H1 (cell line): ENCODE data around the gene EMC1. TPM values are rescaled to one million over a fixed set of nuclear protein-coding genes. Genes with fewer than 3 reads are reported as not detected.

ENCODE experiments used
- CHD7 ChIP-seq: fragments of 300-600 bp; sonication (generic); IDR thresholded peaks from 2 replicates; pipeline ENCODE4 v1.7.1; 2012; ENCODE audit warnings: low read length, moderate library complexity, mild to moderate bottlenecking, inconsistent platforms; ENCODE audit not compliant: insufficient replicate concordance
- CREB1 ChIP-seq: IDR thresholded peaks from 2 replicates; pipeline ENCODE4 v1.6.1; 2012; ENCODE audit warnings: inconsistent platforms
- EP300 ChIP-seq, 2 experiments: IDR thresholded peaks; 1 replicate in 1 of 2; 2 replicates in 1 of 2; pipeline ENCODE4 v1.6.1; 2011 to 2012; ENCODE audit warnings: low read depth in 2 of 2, low read length in 2 of 2, mild to moderate bottlenecking in 2 of 2, borderline replicate concordance in 1 of 2, inconsistent platforms in 1 of 2, moderate library complexity in 1 of 2
- HDAC2 ChIP-seq, 2 experiments: fragments of 300-600 bp in 1 of 2; sonication (generic) in 1 of 2; IDR thresholded peaks; 2 replicates each; pipeline ENCODE4 v1.6.1; 2011 to 2012; ENCODE audit warnings: low read depth in 2 of 2, low read length in 2 of 2, mild to moderate bottlenecking in 2 of 2, moderate library complexity in 2 of 2, borderline replicate concordance in 1 of 2, inconsistent platforms in 1 of 2
- JUND ChIP-seq: IDR thresholded peaks from 2 replicates; pipeline ENCODE4 v1.6.1; 2011; ENCODE audit warnings: mild to moderate bottlenecking, improper control_type of control experiment, low read length
- RBBP5 ChIP-seq: IDR thresholded peaks from 2 replicates; pipeline ENCODE4 v1.7.1; 2012; ENCODE audit warnings: low read depth, mild to moderate bottlenecking, inconsistent platforms, low read length, moderate library complexity, borderline replicate concordance
- SP1 ChIP-seq: IDR thresholded peaks from 2 replicates; pipeline ENCODE4 v1.6.1; 2011; ENCODE audit warnings: low read depth, low read length
- TCF12 ChIP-seq: IDR thresholded peaks from 2 replicates; pipeline ENCODE4 v1.6.1; 2011; ENCODE audit warnings: low read depth, mild to moderate bottlenecking, low read length
- ZNF274 ChIP-seq: IDR thresholded peaks from 2 replicates; pipeline ENCODE4 v1.7.0; 2012; ENCODE audit warnings: low read length, borderline replicate concordance; ENCODE audit errors: extremely low read depth
- polyA plus RNA-seq, 7 experiments: library from polyadenylated mRNA; depleted of rRNA in 3 of 7; stranded (reverse) in 5 of 7; unstranded in 2 of 7; fragments of >200 nt in 5 of 7; fragments of 200-250 nt in 2 of 7; gene quantifications; 1 replicate in 5 of 7; 2 replicates in 1 of 7; 4 replicates in 1 of 7; pipeline versions ENCODE4 v1.2.1 to v1.2.3, GENCODE V29; 2011 to 2013; ENCODE audit warnings: missing spikeins in 2 of 7, mixed read lengths in 2 of 7
- total RNA-seq: library from RNA; stranded (reverse); fragmentation: NEBNext Ultra II Directional; extraction: Animal tissue kit (Norgen Biotek cat#: 25700); gene quantifications from 2 replicates; pipeline ENCODE4 v1.2.1, GENCODE V29; 2021

Gene EMC1
- total and polyA plus RNA-seq, 2 of the 8 experiments (the other 6 are each of a cell fraction or from before 2014, with no cell fraction given), result 51.0 to 53.5 TPM

- TF ChIP-seq CHD7, result no peak
- TF ChIP-seq SP1, result no peak
- TF ChIP-seq RBBP5, result no peak
- no peak for TF ChIP-seq CREB1
- no peak for TF ChIP-seq HDAC2 (IDR thresholded peaks at IDR 0.05; ENCODE audit: borderline replicate concordance in 1 of 2, low read depth in 2 of 2, low read length in 2 of 2)
- TF ChIP-seq JUND, result no peak
- no peak for TF ChIP-seq ZNF274
- no peak for TF ChIP-seq EP300 (IDR thresholded peaks at IDR 0.05; ENCODE audit: borderline replicate concordance in 1 of 2, low read depth in 2 of 2, low read length in 2 of 2)
- TF ChIP-seq TCF12, result no peak
Measured at GRCh38 chr1:19204446-19205266, 46.7 kb downstream of the EMC1 start (continued).
